ENCODE data around the gene CCDC40. TPM values are rescaled to one million over a fixed set of nuclear protein-coding genes. Genes with fewer than 3 reads are reported as not detected.

Gene CCDC40
- total and polyA plus RNA-seq, 2 of the 13 experiments (the other 11 are each of a cell fraction or from before 2014, with no cell fraction given) = 4.1 to 5.5 TPM

DNA sequence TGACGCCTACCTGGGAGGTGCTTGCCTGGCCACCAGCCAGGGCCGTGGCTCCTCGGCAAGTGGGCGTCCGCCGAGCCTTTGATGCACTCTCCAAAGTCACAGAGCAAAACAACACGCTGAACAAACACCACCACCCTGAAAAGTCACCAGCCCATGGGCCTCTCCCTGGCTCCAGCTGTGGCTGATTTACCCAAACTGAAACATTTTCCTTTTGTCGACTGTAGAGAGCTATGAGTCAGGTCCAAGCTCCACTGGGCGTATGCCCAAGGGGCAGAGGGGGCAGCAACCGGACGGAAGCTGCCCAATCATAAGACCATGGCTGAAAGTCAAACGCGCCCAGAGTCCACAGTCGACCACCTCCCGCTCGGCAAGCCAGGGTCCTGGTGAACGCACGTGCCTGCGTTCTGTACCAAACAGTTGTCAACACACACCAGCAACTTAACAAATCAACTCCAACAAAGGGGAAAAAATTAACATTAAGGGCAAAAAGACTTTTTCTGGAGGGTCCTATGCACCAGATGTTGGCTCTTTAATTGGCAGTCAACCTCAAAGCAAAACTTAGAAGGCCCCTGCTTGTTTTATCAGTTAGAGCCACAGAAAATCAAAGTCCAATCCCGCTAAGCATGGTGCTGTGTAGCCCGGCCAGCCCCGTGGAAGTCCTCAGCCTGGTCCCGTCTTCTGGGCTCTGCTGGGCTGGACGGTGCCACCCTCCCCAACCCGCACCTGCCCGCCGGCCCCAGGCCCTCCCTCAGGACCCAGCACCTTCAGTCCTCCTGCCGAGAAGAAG lies 48.1 kb upstream of the CCDC40 start (continued):
- TF ChIP-seq, protein P1, sequence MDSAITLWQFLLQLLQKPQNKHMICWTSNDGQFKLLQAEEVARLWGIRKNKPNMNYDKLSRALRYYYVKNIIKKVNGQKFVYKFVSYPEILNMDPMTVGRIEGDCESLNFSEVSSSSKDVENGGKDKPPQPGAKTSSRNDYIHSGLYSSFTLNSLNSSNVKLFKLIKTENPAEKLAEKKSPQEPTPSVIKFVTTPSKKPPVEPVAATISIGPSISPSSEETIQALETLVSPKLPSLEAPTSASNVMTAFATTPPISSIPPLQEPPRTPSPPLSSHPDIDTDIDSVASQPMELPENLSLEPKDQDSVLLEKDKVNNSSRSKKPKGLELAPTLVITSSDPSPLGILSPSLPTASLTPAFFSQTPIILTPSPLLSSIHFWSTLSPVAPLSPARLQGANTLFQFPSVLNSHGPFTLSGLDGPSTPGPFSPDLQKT (CRISPR knock-in tag; IDR thresholded peaks at IDR 0.05; ENCODE audit: borderline replicate concordance) = no peak
- TF ChIP-seq, protein P2, sequence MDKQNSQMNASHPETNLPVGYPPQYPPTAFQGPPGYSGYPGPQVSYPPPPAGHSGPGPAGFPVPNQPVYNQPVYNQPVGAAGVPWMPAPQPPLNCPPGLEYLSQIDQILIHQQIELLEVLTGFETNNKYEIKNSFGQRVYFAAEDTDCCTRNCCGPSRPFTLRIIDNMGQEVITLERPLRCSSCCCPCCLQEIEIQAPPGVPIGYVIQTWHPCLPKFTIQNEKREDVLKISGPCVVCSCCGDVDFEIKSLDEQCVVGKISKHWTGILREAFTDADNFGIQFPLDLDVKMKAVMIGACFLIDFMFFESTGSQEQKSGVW (CRISPR knock-in tag; IDR thresholded peaks at IDR 0.05; ENCODE audit: borderline replicate concordance) = no peak
- TF ChIP-seq BORCS8-MEF2B (CRISPR knock-in tag; IDR thresholded peaks at IDR 0.05) (peak; percentile 82), ZNF816 (CRISPR knock-in tag; IDR thresholded peaks at IDR 0.05; ENCODE audit: borderline replicate concordance) (peak; percentile 75; the same call in 1 of the 2 replicates), ATAD3A (CRISPR knock-in tag; IDR thresholded peaks at IDR 0.05) (no peak), FOSL1 (CRISPR knock-in tag; IDR thresholded peaks at IDR 0.05; ENCODE audit: borderline replicate concordance) (peak; percentile 74; the same call in 1 of the 2 replicates), SRF (IDR thresholded peaks at IDR 0.05; ENCODE audit: low read depth, low read length) (no peak), ZNF20 (CRISPR knock-in tag; IDR thresholded peaks at IDR 0.05) (no peak), KMT2B (CRISPR knock-in tag; IDR thresholded peaks at IDR 0.05) (peak; percentile 67; the same call in 1 of the 2 replicates)
- TF ChIP-seq, protein P3, sequence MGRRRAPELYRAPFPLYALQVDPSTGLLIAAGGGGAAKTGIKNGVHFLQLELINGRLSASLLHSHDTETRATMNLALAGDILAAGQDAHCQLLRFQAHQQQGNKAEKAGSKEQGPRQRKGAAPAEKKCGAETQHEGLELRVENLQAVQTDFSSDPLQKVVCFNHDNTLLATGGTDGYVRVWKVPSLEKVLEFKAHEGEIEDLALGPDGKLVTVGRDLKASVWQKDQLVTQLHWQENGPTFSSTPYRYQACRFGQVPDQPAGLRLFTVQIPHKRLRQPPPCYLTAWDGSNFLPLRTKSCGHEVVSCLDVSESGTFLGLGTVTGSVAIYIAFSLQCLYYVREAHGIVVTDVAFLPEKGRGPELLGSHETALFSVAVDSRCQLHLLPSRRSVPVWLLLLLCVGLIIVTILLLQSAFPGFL (CRISPR knock-in tag; IDR thresholded peaks at IDR 0.05) = no peak
- TF ChIP-seq, protein P4, sequence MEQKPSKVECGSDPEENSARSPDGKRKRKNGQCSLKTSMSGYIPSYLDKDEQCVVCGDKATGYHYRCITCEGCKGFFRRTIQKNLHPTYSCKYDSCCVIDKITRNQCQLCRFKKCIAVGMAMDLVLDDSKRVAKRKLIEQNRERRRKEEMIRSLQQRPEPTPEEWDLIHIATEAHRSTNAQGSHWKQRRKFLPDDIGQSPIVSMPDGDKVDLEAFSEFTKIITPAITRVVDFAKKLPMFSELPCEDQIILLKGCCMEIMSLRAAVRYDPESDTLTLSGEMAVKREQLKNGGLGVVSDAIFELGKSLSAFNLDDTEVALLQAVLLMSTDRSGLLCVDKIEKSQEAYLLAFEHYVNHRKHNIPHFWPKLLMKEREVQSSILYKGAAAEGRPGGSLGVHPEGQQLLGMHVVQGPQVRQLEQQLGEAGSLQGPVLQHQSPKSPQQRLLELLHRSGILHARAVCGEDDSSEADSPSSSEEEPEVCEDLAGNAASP (CRISPR knock-in tag; IDR thresholded peaks at IDR 0.05; ENCODE audit: borderline replicate concordance) = peak; percentile 60
- TF ChIP-seq, protein P5, sequence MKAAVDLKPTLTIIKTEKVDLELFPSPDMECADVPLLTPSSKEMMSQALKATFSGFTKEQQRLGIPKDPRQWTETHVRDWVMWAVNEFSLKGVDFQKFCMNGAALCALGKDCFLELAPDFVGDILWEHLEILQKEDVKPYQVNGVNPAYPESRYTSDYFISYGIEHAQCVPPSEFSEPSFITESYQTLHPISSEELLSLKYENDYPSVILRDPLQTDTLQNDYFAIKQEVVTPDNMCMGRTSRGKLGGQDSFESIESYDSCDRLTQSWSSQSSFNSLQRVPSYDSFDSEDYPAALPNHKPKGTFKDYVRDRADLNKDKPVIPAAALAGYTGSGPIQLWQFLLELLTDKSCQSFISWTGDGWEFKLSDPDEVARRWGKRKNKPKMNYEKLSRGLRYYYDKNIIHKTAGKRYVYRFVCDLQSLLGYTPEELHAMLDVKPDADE (CRISPR knock-in tag; IDR thresholded peaks at IDR 0.05) = peak; percentile 75
- TF ChIP-seq, protein P6, sequence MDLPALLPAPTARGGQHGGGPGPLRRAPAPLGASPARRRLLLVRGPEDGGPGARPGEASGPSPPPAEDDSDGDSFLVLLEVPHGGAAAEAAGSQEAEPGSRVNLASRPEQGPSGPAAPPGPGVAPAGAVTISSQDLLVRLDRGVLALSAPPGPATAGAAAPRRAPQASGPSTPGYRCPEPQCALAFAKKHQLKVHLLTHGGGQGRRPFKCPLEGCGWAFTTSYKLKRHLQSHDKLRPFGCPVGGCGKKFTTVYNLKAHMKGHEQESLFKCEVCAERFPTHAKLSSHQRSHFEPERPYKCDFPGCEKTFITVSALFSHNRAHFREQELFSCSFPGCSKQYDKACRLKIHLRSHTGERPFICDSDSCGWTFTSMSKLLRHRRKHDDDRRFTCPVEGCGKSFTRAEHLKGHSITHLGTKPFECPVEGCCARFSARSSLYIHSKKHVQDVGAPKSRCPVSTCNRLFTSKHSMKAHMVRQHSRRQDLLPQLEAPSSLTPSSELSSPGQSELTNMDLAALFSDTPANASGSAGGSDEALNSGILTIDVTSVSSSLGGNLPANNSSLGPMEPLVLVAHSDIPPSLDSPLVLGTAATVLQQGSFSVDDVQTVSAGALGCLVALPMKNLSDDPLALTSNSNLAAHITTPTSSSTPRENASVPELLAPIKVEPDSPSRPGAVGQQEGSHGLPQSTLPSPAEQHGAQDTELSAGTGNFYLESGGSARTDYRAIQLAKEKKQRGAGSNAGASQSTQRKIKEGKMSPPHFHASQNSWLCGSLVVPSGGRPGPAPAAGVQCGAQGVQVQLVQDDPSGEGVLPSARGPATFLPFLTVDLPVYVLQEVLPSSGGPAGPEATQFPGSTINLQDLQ (CRISPR knock-in tag; IDR thresholded peaks at IDR 0.05) = peak; percentile 72; the same call in 1 of the 2 replicates
- TF ChIP-seq, protein P7, sequence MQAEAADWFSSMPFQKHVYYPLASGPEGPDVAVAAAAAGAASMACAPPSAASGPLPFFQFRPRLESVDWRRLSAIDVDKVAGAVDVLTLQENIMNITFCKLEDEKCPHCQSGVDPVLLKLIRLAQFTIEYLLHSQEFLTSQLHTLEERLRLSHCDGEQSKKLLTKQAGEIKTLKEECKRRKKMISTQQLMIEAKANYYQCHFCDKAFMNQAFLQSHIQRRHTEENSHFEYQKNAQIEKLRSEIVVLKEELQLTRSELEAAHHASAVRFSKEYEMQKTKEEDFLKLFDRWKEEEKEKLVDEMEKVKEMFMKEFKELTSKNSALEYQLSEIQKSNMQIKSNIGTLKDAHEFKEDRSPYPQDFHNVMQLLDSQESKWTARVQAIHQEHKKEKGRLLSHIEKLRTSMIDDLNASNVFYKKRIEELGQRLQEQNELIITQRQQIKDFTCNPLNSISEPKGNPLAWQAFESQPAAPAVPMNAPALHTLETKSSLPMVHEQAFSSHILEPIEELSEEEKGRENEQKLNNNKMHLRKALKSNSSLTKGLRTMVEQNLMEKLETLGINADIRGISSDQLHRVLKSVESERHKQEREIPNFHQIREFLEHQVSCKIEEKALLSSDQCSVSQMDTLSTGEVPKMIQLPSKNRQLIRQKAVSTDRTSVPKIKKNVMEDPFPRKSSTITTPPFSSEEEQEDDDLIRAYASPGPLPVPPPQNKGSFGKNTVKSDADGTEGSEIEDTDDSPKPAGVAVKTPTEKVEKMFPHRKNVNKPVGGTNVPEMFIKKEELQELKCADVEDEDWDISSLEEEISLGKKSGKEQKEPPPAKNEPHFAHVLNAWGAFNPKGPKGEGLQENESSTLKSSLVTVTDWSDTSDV (CRISPR knock-in tag; IDR thresholded peaks at IDR 0.05) = no peak
